NCI-H345 treated with DMSO at 0.1 percent for 48 hours (cell line): Measurements from ENCODE around the gene TMTC1.
A peak's percentile ranks its signal among the peaks of the same experiment; 100 is the strongest.

ENCODE experiments used
- DNase-seq: peaks from one replicate; lab custom pipeline; 2025; ENCODE audit not compliant: unreplicated experiment; lab: John Stamatoyannopoulos, UW

TMTC1 gene

GRCh38 chr12:29546000-29546399, 237.7 kb downstream of the TMTC1 start:
- no peak for DNase-seq

DNA sequence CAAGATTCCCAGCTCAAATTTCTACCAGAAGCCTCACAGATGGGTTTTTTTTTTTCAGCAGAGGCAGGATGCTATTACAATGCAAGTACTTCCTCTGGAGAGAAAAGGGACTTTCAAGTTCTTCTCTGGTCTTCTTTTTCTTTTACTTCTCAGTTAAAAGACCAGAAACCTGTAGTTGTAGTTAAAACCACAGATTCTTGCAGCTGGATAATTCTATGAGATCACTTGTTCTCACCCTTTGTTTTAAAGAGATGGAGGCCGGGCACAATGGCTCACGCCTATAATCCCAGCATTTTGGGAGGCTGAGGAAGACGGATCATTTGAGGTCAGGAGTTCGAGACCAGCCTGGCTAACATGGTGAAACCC, 238.7 kb downstream of the TMTC1 start:
- DNase-seq, result no peak

GRCh38 chr12:29544428-29545101, 239.2 kb downstream of the TMTC1 start:
- DNase-seq, result no peak

DNA sequence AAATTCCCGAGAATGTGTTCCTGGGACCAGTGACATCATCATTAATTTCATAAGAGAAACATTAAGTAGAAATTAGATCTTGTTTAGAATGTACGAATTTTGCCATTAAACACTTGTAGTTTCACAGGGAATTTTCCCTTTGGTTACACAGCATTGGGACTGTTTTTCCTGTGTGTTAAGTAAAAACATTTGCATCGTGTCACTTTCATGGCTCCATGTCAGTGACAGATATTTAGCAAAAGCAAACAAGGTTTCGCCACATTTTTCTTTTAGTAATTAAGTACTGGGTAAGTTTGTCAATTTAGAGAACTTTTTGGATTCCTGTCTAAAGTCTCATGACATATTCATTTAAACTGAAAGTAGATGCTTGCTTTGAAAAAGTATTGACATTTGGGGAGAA, 240.7 kb downstream of the TMTC1 start:
- no peak for DNase-seq

DNA sequence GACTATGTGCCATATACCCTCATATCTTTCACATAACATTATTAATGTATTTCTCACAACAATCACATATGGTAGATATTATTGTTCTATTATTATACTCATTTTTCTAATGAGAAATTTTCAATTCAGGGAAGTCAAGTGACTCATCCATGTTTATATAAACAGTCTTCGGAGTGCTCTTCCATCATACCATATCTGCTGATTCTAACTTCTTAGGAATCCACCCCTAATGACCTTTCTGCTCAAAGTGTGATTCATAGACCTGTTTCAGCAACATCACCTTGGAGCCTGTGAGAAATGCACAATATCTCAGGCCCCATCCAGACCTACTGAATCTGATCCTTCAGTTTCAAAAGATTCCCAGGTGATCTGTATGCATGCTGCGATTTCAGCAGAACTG, 246.4 kb downstream of the TMTC1 start:
- no peak for DNase-seq

- DNase-seq, result no peak
Observed at GRCh38 chr12:29534935-29535334, 248.8 kb downstream of the TMTC1 start.

DNA sequence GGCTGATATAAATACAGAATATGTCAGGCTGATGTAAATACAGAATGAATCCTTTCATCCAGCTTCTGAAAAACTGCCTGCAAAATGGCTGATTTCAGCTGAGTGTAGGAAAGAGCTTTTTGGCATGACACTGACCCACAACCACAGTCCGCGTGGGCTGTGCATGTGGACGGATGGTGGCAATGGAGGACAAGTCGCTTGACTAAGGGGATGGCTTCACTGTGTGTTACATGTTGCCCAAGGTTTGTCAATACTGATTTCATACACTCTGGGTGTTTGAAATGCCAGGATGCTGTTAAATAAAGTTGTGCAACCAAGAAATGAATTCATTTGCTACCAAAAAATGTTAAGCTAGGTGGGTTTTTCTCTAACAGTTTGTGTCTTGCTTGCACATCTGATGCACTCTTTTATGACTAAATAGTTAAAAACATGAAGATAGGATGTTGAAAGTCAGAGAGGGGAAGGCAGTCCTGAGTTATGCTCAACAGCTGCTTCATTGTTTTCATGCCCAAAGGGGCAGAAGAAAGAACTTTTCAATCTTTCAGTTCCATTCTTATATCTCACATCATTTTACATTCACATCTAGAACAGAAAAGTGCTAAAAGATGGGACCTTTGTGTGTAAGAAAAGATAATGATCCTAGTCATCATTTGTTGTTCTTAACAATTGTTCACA, 249.8 kb downstream of the TMTC1 start:
- DNase-seq, result no peak

DNA sequence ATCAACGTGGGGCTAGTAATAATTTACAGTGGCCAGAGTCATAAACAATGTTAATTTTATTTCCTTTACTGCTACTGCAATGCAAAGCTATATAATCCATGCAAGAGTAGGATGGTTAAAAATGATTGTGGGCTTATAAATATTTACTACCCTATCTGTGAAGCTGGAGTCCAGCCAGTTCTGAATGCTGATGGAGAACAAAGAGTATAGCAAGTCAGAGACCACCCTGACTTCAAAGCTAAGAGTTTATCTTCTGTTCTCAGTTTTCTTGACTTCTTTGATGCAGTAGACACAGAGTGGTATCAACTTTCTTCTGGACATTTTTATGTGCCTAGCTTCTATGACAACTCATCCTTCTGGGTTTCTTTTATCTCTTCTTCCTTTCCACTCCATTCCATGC, 252.3 kb downstream of the TMTC1 start:
- DNase-seq, result no peak

GRCh38 chr12:29530436-29530835, 253.3 kb downstream of the TMTC1 start:
- DNase-seq, result no peak

DNA sequence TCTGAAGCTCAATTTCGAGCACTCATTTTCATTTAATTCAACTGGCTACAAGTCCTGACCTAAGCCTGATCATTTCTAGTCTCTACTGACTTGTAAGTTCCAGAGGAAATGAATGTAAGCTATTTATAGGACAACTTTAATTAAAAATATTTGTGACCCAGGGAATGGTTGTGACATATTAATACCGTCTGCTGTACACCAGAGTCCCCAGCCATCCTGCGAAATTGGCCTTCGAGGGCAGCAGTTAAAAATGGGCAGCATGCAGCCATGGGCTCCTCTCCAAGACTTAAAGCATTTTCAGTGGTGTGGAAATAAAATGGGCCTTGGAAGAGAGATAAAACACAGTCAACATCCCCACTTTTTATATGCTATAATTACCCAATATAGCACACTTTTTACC, 255.6 kb downstream of the TMTC1 start:
- DNase-seq, result no peak

GRCh38 chr12:29521951-29522350, 261.8 kb downstream of the TMTC1 start:
- DNase-seq, result no peak

DNA sequence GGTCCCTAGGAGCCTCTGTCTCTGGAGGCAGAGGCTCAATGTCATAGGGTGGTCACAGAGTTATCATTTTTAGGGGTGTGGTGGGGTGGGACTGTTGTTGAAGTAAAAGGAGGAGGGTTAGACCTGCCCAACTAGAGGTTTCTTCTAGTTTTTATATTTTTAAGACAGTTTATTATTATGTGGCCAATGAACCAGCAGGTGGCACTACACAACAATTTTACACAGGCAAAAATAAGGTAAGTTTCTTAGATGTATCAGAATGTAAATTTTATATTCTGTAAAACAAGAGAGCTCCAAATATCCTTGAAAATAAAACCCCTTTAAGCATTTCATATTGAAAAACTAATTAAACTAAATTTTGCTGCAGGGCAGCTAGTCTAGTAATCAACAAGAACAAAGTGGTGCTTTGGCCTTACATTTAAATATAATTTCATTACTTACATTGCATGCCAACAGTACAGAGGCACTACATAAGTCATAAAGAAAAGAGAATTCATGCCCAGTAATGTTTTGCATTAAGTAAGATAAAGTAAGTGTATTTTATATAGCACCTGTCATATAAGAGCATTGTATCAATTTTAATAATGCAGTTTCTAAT, 264.1 kb downstream of the TMTC1 start:
- DNase-seq, result peak; percentile 46

- no peak for DNase-seq
Observed at GRCh38 chr12:29518407-29518806, 265.3 kb downstream of the TMTC1 start.

- DNase-seq, result no peak
Observed at GRCh38 chr12:29517264-29517663, 266.5 kb downstream of the TMTC1 start.

DNA sequence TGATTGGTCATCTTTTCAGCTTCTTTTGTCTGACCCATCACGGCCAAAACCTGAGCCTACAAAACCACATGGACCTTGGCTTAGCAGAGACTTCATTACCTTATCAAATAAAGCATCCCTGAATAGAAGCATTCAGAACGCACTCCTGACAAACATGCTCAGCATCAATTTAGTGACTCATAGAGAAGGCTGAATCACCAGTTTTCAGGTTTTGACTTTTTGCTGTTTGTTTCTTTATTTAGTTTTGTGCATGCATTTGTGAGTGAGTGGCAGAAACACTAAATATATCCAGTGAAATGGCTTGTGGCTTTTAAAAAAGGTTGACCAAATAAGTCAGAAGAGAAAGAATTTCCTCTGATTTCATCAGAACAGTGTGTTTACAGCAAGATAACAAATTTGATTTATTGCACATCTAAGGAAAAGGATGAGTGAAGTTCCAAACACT, 267.3 kb downstream of the TMTC1 start:
- DNase-seq, result no peak

- DNase-seq, result no peak
Observed at GRCh38 chr12:29510591-29511185, 273.1 kb downstream of the TMTC1 start.

GRCh38 chr12:29509503-29509902, 274.2 kb downstream of the TMTC1 start:
- DNase-seq, result no peak

DNA sequence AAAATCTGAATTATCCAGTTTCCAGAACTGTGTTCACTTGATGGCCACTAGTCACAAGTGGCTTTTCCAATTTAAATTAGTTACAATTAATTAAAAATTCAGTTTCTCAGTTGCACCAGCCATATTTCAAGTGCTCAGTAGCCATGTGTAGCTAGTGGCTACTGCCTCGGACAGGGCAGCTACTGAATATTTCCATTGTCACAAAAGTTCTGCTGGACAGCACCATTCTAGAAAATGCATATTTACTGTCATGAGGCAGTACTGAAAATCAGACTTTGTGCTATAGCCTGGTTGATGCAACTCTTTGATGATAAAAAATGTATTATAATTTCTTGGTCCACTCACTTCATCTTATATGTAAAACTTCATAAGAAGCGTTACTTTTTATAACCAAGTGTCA, 274.8 kb downstream of the TMTC1 start:
- no peak for DNase-seq

DNA sequence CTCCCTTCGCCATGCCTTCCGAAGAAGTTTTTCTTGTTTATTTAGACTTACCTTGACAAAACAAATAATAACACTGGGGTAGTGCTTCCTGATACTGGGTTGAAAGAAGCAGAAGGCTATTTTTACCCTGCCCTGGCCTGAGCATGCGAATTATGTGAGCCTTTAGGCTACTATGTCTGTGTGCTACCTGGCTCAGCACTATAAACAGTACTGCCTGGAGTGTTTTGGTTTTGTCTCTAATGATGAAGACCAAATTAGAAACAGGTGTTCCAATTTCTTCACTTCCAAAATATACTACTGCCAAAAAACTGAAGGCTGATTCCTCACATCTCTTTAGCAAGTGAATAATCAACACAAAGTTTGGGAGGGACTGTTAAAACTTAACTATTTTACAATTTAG, 278.6 kb downstream of the TMTC1 start:
- no peak for DNase-seq

GRCh38 chr12:29503283-29503682, 280.5 kb downstream of the TMTC1 start:
- DNase-seq, result no peak

DNA sequence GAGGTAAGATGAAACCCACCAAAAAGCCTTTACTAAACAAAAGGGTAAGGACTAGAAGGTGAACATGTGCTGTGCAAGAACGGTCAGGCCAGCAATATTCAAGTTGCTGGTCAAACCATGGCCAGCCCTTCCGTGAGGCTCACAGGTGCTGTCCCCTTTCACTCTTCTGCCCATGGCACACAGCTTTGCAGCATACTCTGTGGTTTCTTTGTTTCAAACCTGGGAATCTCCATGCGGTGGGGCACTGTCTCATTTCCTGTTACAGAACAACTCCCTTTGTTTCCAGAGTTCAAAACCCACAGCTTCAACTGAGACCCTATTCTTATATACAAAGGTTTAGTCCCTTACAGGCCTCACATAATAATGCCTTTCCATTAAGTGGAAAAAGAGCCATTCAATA, 284.5 kb downstream of the TMTC1 start:
- no peak for DNase-seq

- no peak for DNase-seq
Observed at GRCh38 chr12:29497588-29497987, 286.2 kb downstream of the TMTC1 start, which contains the start of gene OVCH1. Gene OVCH1, minus strand, starts transcription at chr12:29497686. Its CDS starts 0 bp downstream, at chr12:29497686.
